ENCODE measurements around the gene ZNF334.

DNA sequence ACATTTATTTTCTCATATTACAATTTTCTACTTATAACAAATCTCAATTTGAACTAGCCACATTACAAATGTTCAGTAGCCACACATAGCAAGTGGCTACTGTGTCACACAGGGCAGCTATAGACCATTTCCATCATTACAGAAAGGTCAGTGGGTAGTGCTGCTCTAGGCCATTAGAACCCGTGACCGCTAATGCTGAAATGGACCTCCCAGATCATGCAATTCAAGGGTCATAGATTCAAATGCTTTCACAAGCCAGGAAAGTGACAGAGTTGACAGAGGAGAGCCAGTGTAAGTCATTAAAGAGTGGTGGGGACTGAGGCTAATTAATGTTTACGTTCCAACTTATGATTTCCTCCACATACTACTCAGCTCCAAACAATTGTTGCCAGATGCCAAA is 40.6 kb upstream of the ZNF334 start:
- TF ChIP-seq, protein P1, sequence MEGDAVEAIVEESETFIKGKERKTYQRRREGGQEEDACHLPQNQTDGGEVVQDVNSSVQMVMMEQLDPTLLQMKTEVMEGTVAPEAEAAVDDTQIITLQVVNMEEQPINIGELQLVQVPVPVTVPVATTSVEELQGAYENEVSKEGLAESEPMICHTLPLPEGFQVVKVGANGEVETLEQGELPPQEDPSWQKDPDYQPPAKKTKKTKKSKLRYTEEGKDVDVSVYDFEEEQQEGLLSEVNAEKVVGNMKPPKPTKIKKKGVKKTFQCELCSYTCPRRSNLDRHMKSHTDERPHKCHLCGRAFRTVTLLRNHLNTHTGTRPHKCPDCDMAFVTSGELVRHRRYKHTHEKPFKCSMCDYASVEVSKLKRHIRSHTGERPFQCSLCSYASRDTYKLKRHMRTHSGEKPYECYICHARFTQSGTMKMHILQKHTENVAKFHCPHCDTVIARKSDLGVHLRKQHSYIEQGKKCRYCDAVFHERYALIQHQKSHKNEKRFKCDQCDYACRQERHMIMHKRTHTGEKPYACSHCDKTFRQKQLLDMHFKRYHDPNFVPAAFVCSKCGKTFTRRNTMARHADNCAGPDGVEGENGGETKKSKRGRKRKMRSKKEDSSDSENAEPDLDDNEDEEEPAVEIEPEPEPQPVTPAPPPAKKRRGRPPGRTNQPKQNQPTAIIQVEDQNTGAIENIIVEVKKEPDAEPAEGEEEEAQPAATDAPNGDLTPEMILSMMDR (IDR thresholded peaks at IDR 0.05), result no peak
- no peak for TF ChIP-seq ZFX (IDR thresholded peaks at IDR 0.05; ENCODE audit: borderline replicate concordance)

All from 22Rv1 (cell line).